Cardiac septum (tissue), 1 donor: Measurements from ENCODE around the gene TBC1D2B. TPM values are rescaled to one million over a fixed set of nuclear protein-coding genes. Genes with fewer than 3 reads are reported as not detected.

ENCODE experiments used
- DNase-seq: peaks from one replicate; pipeline ENCODE4 v3.0.0-alpha.2; 2020; ENCODE audit warnings: low spot score
- intact Hi-C: fragments of 100-400 bp; cut with DNase I; formaldehyde crosslinking; loops from one replicate; pipeline ENCODE4 v1.14.0; 2022
- total RNA-seq: library from RNA; stranded (reverse); fragmentation: NEBNext Ultra II Directional; extraction: Animal tissue kit (Norgen Biotek cat#: 25700); gene quantifications from one replicate; pipeline ENCODE4 v1.2.1, GENCODE V29; 2021
- donor health status: DM: no; HTN: no; CAD: no.

The TBC1D2B gene
- total RNA-seq, 1 donor from 2014 or later, result 11.3 TPM

DNA sequence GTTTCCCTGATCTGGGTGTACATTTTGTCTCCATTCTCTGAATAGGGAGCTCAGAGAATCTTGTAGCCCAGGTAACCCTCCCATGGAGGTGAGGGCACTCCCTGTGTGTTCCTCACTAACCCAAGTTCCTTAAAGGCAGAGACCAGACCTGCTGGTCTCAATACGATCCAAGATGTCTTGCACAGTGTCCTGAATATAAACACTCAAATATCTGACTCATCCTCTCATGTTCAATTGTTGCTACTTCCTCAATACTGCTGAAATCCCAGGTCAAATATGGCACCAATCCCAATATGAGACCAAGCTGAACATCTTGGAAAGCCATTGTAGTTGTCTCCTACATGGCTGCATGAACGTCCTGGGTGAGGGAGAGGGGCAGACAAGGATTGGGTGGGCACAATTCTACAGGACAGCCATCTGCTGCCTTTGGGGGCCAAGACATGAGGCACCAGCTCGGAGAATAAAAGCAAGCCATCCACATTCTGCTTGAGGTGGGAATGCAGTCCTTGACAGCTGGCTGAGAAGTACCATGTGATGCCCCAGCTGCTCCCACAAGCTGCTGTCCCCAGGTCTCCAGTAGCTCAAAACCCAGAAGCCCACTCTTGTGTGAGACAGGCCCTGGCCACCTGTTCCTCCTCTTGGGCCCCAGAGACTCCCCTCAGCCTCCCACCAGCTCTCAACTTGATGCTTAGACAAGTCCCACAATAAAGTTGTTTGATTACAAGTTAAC lies 18.2 kb downstream of the TBC1D2B start:
- DNase-seq, result no peak
- intact Hi-C loops, result loop anchor here (5.0 kb wide), 1 partner anchor 67 kb away; no protein-coding TSS in a partner anchor

GRCh38 chr15:78058401-78058935 lies 19.0 kb downstream of the TBC1D2B start:
- no peak for DNase-seq
- intact Hi-C loops, result loop anchor here (5.0 kb wide), 1 partner anchor 66 kb away; no protein-coding TSS in a partner anchor

DNA sequence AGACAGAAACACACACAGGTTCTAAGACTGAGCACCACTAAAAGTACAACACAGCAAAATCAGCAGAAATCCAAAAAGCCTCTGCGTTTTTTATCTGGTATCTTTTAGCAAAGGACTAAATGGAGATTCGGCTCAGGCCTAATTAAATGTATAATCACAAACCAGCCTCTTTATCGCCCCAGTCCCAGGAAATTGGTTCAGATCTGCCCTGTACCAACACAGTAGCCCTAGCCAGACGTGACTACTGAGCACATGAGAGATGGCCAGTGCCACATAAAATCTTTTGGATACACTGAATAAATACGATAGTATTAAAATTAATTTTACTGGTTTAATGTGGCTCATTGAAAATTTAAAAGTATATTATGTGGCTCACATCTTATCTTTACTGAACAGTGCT lies 19.7 kb downstream of the TBC1D2B start:
- intact Hi-C loops, result loop anchor here (5.0 kb wide), 1 partner anchor 66 kb away; no protein-coding TSS in a partner anchor
- DNase-seq, result no peak

GRCh38 chr15:78056714-78057269 lies 20.7 kb downstream of the TBC1D2B start:
- intact Hi-C loops, result loop anchor here (5.0 kb wide), 1 partner anchor 64 kb away; no protein-coding TSS in a partner anchor
- DNase-seq, result no peak

GRCh38 chr15:78055919-78056713 lies 21.4 kb downstream of the TBC1D2B start:
- intact Hi-C loops, result loop anchor here (5.0 kb wide), 1 partner anchor 64 kb away; no protein-coding TSS in a partner anchor
- DNase-seq, result no peak

DNA sequence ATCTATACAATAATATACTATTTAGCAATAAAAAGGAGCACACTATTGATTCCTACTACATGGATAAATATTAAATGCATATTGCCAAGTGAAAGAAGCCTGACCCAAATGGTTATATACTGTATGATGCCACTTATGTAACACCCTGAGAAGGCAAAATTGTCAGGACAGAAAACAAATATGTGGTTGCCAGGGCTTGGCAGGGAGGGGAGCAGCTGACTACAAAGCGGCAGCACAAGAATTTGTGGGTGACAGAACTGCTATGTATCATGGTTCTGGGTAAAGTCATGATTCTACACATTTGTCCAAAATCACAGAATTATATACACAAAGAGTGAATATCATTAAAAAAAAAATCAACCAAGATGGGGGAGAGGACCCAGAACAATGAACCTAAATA lies 22.5 kb downstream of the TBC1D2B start:
- intact Hi-C loops, result loop anchor here (5.0 kb wide), 1 partner anchor 63 kb away; no protein-coding TSS in a partner anchor
- DNase-seq, result no peak

- no peak for DNase-seq
- intact Hi-C loops, result no loop called here
Measured at GRCh38 chr15:78054518-78054917, 23.0 kb downstream of the TBC1D2B start.

- DNase-seq, result no peak
- intact Hi-C loops, result no loop called here
Measured at GRCh38 chr15:78052545-78052944, 25.0 kb downstream of the TBC1D2B start.

DNA sequence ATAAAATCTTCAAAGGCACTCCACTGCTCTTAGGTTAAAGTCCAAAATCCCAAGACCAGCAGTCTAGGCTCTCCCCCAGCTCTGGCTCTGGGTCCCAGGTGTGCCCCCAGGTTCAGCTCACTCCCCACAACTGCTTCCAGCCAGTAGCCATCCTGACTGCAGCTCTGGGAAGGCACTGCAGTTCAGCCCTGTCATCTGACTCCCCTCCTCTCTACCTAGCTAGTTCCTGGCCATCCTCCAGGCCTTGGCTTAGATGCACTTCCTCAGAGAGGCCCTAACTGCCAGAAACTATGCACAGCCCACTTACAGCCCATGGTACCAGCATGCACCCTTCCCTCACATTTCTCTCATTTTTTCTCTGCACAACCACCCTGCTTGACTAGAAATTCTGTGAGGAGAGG lies 25.5 kb downstream of the TBC1D2B start:
- DNase-seq, result no peak
- intact Hi-C loops, result no loop called here

- DNase-seq, result no peak
- intact Hi-C loops, result no loop called here
Measured at GRCh38 chr15:78051596-78051995, 25.9 kb downstream of the TBC1D2B start.

- intact Hi-C loops, result no loop called here
Measured at GRCh38 chr15:78050826-78051225, 26.7 kb downstream of the TBC1D2B start.

DNA sequence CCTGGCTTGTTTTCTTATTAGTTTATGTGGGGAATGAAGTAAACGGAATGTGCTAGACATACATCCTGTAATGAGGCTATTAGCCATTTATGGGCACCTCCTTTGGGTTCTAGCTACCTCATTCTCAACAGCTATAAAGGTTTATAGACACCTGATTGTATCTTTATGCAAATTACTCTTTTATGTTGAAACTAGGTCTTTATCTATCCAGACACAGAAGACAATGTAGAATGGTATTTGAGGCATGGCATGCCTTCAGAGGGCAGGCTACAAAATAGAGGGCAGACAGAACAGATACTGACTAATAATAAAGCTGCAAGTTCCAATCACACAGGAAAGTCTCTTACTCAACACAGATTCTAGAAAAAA lies 27.1 kb downstream of the TBC1D2B start:
- intact Hi-C loops, result no loop called here
- DNase-seq, result no peak

More at GRCh38 chr15:78050826-78051225, 26.7 kb downstream of the TBC1D2B start:
- DNase-seq, result no peak

DNA sequence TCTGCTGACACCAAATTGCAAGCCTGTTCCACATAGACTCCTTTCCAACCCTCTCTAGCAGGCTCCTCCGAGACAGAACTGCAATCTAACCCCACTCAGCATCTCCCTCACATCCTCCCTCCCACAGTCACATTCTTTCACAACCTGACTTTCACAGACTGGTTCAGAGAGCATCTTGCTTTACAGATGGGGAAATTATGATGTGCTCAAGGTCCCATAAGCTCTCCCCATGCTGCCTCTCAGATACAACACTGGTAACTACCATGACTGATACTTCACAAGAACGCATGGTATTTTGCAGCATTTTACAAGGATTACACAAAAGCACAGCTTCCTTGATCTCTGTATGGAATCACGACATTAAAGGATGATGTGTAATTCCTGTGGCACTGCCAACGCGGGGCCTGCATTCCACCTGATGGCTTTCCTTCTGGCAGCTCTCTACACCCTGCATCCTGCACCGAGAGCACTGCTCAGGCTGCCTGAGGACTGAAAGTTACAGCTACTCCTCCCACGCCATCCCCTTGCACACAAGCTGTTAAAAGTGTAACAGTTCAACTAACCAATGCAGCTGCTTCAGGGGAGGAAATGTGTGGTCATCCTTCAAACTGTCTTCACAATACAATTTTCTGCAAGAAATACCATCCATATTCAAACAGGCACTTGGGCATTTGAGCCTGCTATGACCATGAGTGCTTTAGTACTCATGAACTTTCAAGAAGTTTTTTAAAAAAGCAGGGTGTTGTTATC lies 27.6 kb downstream of the TBC1D2B start:
- intact Hi-C loops, result no loop called here
- no peak for DNase-seq

- intact Hi-C loops, result no loop called here
Measured at GRCh38 chr15:78048628-78048920, 28.9 kb downstream of the TBC1D2B start.

GRCh38 chr15:78047761-78048627 lies 29.5 kb downstream of the TBC1D2B start:
- intact Hi-C loops, result no loop called here
- no peak for DNase-seq

More at GRCh38 chr15:78048628-78048920, 28.9 kb downstream of the TBC1D2B start:
- DNase-seq, result no peak

DNA sequence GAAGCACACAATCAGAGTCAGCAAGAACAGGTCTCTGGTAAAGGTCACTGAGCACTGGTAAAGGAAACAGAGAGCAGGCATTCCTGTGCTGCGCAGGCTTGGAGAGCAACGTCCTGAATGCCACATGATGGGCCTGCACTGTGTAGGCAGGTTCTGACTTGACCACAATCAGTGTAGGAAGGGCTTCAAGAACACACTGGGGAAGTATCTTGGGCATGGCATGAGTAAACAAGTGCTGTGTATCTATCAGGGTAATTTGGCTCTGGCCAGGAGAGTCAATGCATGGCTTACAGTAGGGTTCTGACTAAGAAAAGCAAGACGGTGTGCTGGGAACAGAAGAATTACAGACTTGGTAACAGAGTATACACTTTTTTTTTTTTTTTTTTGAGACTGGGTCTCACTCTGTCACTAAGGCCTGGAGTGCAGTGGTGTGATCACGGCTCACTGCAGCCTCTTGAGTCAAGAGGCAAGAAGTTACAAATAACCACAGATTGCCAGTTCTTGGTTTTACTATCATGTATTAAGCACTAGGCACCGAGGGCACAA lies 30.6 kb downstream of the TBC1D2B start:
- intact Hi-C loops, result no loop called here
- no peak for DNase-seq

DNA sequence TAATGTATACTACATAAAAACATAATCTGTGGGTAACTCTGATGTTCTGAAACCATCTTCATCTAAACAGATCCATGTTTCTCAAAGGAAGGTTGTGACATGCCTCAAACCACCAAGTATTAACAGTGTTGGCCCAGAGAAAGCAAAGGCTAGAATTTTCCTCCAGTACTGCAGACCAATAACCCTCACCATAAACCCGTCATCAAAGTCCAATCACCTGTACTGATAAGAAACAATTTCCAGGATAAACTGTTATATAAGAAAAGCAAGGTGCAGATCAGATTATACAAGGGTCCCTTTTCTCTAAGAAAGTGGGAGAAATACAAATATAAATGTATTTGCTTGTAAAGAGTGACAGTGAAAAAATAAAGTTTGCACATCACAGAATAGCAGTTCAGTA lies 32.3 kb downstream of the TBC1D2B start:
- DNase-seq, result no peak
- intact Hi-C loops, result no loop called here

DNA sequence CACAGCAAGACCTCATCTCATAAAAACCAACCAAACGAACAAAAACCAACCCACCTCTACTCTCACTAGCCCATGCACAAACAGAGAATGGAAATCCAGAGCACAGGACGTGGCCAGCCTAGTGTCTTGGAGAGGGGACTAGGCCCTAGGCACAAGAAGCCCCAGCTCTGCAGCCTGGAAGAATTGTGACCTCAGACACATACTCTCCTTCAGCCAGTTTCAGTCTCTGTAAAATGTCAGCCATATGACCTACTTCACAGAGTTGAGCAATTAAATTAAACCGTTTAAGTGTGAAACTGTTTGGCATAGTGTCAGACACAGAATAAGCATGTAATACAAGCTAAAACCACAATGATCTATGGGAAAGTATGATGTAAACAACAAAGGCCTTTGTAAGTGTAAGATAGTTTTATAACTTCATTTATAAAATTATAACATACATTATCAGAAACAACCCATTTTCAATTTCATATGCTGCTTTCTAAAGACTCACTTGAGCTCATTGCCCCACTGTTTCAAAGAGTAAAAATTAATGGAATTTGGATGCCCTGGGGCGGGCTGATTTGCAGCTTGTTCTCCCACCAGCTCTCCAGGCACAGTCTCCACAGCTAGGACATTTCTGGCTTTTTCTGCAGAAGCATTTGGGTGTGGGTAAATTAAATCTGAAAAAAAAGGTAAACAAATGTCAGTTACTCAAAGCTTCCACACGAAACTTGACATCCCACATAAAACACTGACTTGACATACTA lies 32.9 kb downstream of the TBC1D2B start:
- intact Hi-C loops, result no loop called here
- DNase-seq, result no peak
